Lower leg skin (tissue), 4 donors: ENCODE measurements around the gene VPS13D. TPM values are rescaled to one million over a fixed set of nuclear protein-coding genes. Genes with fewer than 3 reads are reported as not detected.

Experiments
- DNase-seq, 2 donors: peaks; one replicate each; pipeline ENCODE4 v3.0.0-alpha.2; 2019; ENCODE audit warnings: low spot score in 2 of 2
- H3K4me3 ChIP-seq: fragments of 200-600 bp; sonication (generic); 2 replicates; pipeline ENCODE4 v1.5.1; 2017; ENCODE audit warnings: mild to moderate bottlenecking, low read depth; ENCODE audit not compliant: poor library complexity, severe bottlenecking
- POLR2A ChIP-seq, 2 donors: fragments of 450-650 bp; IDR thresholded peaks; one replicate each; pipeline ENCODE4 v1.6.1; 2016 to 2017; ENCODE audit warnings: antibody characterized with exemption in 2 of 2, mild to moderate bottlenecking in 1 of 2, moderate library complexity in 1 of 2
- WGBS, 2 donors: methylation state at CpG; one replicate each; pipeline ENCODE4 v1.1.5; 2018; 5-methylcytosine and 5-hydroxymethylcytosine counted together
- intact Hi-C: fragments of 100-400 bp; cut with DNase I; formaldehyde crosslinking; loops from one replicate; pipeline ENCODE4 v1.15.0; 2023; ENCODE audit warnings: low total_unique reads
- total RNA-seq, 4 donors: library from RNA; depleted of rRNA; stranded (reverse); fragments of >200 nt; gene quantifications; one replicate each; pipeline ENCODE4 v1.1.0, GENCODE V29; 2016
- TF ChIP-seq, protein P1 (sequence below), 3 donors: fragments of 450-650 bp; IDR thresholded peaks; one replicate each; pipeline ENCODE4 v1.5.1; 2016; ENCODE audit warnings: antibody characterized with exemption in 3 of 3, mild to moderate bottlenecking in 3 of 3, moderate library complexity in 2 of 3

The VPS13D gene
- total RNA-seq, 4 donors from 2014 or later = 96.5 to 200 (median 116) TPM

DNA sequence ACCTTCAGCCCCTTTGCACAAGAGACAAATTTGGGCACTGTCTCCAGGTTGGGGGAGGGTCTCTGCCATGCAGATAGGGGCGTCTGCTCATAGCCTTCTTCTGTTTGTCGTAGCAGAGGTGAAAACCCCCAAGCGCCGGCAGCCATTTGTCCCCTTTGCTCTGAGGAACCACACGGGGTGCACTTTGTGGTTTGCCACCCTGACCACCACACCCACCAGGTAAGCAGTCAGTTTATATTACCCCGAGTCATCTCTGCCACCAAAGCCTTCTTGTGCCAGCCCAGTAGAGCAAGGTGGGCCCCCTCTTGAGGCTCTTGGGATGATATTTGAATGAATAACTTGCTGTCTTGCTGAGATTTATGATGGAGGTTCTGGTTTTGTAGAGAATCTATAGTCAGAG is 111.8 kb downstream of the VPS13D start:
- intact Hi-C loops = no loop called here
- DNase-seq = no peak
- 82 to 86% methylated on average over 6 of the region's 6 CpGs for WGBS, 2 donors
- H3K4me3 ChIP-seq = no peak overlapping the region
- TF ChIP-seq, protein P1, sequence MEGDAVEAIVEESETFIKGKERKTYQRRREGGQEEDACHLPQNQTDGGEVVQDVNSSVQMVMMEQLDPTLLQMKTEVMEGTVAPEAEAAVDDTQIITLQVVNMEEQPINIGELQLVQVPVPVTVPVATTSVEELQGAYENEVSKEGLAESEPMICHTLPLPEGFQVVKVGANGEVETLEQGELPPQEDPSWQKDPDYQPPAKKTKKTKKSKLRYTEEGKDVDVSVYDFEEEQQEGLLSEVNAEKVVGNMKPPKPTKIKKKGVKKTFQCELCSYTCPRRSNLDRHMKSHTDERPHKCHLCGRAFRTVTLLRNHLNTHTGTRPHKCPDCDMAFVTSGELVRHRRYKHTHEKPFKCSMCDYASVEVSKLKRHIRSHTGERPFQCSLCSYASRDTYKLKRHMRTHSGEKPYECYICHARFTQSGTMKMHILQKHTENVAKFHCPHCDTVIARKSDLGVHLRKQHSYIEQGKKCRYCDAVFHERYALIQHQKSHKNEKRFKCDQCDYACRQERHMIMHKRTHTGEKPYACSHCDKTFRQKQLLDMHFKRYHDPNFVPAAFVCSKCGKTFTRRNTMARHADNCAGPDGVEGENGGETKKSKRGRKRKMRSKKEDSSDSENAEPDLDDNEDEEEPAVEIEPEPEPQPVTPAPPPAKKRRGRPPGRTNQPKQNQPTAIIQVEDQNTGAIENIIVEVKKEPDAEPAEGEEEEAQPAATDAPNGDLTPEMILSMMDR (IDR thresholded peaks at IDR 0.05) = no peak
- TF ChIP-seq POLR2A (IDR thresholded peaks at IDR 0.05) = no peak

- intact Hi-C loops = no loop called here
- H3K4me3 ChIP-seq = no peak overlapping the region
- WGBS, 2 donors = 60 to 62% methylated on average over 8 of the region's 8 CpGs
- TF ChIP-seq POLR2A (IDR thresholded peaks at IDR 0.05) = no peak
- TF ChIP-seq, protein P1 (IDR thresholded peaks at IDR 0.05) = no peak
- DNase-seq = no peak
These were observed 112.7 kb downstream of the VPS13D start for GRCh38 chr1:12342401-12343003.

DNA sequence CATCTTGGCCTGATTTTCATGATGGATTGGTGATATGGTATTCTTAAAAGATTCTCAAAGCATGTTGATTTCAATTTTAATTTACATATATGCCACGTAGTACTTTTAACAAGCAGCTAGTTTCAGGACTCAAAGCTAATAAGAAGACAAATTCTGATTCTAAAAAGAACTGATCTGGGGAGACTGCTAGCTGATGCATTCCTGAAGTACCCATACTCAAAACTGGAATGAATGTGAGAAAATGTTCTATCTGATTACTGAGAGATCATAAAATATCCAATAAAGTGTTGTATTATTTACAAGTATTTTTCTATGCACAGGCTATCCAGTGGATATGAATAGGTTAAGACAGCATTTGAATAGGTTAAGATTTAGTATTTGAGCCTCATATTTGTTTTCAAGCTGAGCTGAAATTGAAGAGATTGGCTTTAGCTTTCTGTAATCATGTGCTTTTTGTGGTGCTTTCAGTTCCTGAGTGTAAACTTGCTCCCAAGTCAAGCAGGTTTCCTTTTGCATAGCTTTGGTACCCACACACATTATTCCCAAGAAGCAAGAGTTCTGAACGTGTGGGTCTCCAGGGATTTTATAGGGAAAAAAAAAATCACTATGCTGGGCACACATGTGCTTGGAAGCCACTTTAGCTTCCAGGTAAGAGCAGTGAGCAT is 114.1 kb downstream of the VPS13D start:
- no peak overlapping the region for H3K4me3 ChIP-seq
- TF ChIP-seq, protein P1 (IDR thresholded peaks at IDR 0.05) = no peak
- TF ChIP-seq POLR2A (IDR thresholded peaks at IDR 0.05) = no peak
- no peak for DNase-seq
- 60 to 71% methylated on average over 2 of the region's 2 CpGs for WGBS, 2 donors
- intact Hi-C loops = no loop called here

GRCh38 chr1:12344596-12345349 is 114.9 kb downstream of the VPS13D start:
- DNase-seq = peak in 1 of 2 donors; percentile 31
- intact Hi-C loops = no loop called here
- H3K4me3 ChIP-seq = no peak overlapping the region
- WGBS, 2 donors = 54 to 67% methylated on average over 9 of the region's 9 CpGs
- no peak for TF ChIP-seq POLR2A (IDR thresholded peaks at IDR 0.05)
- TF ChIP-seq, protein P1 (IDR thresholded peaks at IDR 0.05) = no peak

DNA sequence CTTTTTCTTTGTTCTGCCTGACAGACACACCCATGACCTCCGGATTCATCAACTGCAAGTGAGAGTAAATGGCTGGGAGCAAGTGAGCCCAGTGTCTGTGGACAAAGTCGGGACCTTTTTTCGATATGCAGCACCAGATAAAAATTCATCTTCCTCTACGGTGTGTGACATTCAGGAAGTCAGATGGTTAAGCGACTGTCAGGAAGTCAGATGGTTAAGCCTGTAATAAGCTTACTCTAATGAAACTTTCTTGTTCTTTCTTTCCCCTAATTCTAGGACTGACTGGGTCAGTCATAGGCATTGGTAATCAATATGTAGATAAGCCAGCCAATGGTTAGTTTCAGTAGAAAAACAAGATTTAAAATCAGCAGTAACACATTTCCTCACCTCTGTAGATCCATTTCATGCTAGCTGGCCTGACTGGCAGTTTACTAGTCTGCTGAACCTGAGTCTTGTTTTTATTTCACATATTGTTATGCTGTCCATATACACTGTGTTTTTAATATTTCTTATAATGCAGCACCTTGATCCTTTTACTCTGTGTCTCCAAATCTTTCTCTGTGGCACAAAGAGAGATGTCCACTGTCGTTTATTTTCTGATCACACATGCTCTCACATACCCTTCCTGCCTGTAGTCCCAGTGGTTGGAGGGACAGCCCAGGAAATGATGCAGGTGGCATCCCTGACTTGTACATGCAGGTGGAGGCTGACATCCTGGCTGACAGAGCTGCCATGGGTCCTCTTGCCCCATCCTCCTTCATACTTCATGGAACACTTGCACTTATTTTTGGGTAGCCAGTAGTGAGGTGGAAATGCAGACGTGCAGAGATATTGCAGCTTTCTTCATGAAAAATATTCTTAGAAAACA is 115.8 kb downstream of the VPS13D start:
- no peak for TF ChIP-seq POLR2A (IDR thresholded peaks at IDR 0.05)
- TF ChIP-seq, protein P1 (IDR thresholded peaks at IDR 0.05) = no peak
- no peak for DNase-seq
- H3K4me3 ChIP-seq = no peak overlapping the region
- intact Hi-C loops = no loop called here
- WGBS, 2 donors = 62 to 67% methylated on average over 7 of the region's 7 CpGs
